ENCODE results near the gene GRPEL1.

- TF ChIP-seq CTCF (IDR thresholded peaks at IDR 0.05) (no peak), POLR2A (IDR thresholded peaks at IDR 0.05) (no peak)
Observed at GRCh38 chr4:7078025-7078424, 10.2 kb upstream of the GRPEL1 start.

Data from lower leg skin (tissue), 3 donors.